Upper lobe of right lung (tissue), 1 donor: ENCODE data around the gene STK32C. TPM values are rescaled to one million over a fixed set of nuclear protein-coding genes. Genes with fewer than 3 reads are reported as not detected.

Source experiments
- ATAC-seq: fragments of 200-7000 bp; cut with Tn5 transposase; one replicate; pipeline ENCODE4 v1.9.1; 2020; ENCODE audit warnings: mild to moderate bottlenecking, moderate library complexity
- DNase-seq: peaks from one replicate; pipeline ENCODE4 v3.0.0-alpha.2; 2020
- H3K27ac ChIP-seq: fragments of 200-600 bp; one replicate; pipeline ENCODE4 v1.8.0; 2022
- H3K27me3 ChIP-seq: fragments of 200-600 bp; one replicate; pipeline ENCODE4 v1.8.0; 2022; ENCODE audit warnings: mild to moderate bottlenecking
- H3K36me3 ChIP-seq: fragments of 200-600 bp; one replicate; pipeline ENCODE4 v1.8.0; 2022
- H3K4me1 ChIP-seq: fragments of 200-600 bp; one replicate; pipeline ENCODE4 v1.8.0; 2022
- H3K4me3 ChIP-seq: fragments of 200-600 bp; one replicate; pipeline ENCODE4 v1.8.0; 2022; ENCODE audit warnings: mild to moderate bottlenecking
- H3K9me3 ChIP-seq: fragments of 200-600 bp; one replicate; pipeline ENCODE4 v1.8.0; 2022
- CTCF ChIP-seq: fragments of 200-600 bp; IDR thresholded peaks from one replicate; pipeline ENCODE4 v1.8.0; 2022; ENCODE audit warnings: antibody characterized with exemption
- intact Hi-C: fragments of 100-400 bp; cut with DNase I; formaldehyde crosslinking; loops from one replicate; pipeline ENCODE4 v1.11.0; 2022
- total RNA-seq: library from RNA; stranded (reverse); fragmentation: NEBNext Ultra II Directional; extraction: Animal tissue kit (Norgen Biotek cat#: 25700); gene quantifications from one replicate; pipeline ENCODE4 v1.2.1, GENCODE V29; 2021
- donor health status: DM: no; HTN: yes; CAD: no; lungs with severe emphysema.

Gene STK32C
- total RNA-seq, 1 donor from 2014 or later, result 13.2 TPM

DNA sequence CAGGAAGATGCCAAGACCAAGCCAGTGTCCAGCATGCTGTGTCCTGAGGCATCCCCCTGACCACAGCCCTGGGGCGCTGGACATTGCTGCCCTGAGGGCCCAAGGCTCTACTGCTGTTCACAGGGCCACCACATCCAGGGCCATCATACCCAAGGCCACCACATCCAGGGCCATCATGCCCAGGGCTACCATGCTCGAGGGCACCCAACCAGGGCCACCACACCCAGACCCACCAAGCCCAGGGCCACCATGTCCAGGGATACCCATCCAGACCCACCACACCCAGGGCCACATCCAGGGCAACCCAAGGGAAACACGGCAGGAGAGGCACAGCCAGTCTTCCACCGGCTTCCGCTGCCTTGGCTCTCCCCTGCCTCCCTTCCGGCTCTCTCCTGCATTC is 17.1 kb downstream of the STK32C start:
- no peaks in the 10 kb centered on the region for H3K36me3 ChIP-seq
- H3K27me3 ChIP-seq, result no peaks in the 10 kb centered on the region
- no peak overlapping the region for H3K4me3 ChIP-seq
- DNase-seq (no peak), ATAC-seq (no peak)
- intact Hi-C loops, result no loop called here
- no peaks in the 10 kb centered on the region for H3K4me1 ChIP-seq
- TF ChIP-seq CTCF, result no peak
- H3K27ac ChIP-seq, result no peak overlapping the region
- H3K9me3 ChIP-seq, result no peaks in the 10 kb centered on the region

DNA sequence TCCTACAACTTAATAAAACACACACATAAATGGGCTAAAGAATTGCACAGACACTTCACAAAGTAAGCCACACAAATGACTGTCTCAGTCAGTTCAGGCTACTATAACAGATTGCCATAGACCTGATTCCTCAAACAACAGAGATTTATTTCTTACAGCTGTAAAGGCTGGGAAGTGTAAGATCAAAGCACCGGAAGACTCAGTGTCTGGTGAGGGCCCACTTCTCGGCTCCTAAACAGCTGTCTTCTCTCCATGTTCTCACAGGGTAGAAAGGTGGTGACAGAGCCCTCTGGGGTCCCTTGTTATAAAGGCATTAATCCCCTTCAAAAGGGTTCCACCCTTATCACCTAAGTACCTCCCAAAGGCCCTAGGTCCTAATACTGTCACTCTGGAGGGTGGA is 18.3 kb downstream of the STK32C start:
- Histone ChIP-seq H3K27ac (no peak overlapping the region), H3K4me3 (no peak overlapping the region), H3K4me1 (no peaks in the 10 kb centered on the region), H3K36me3 (no peaks in the 10 kb centered on the region), H3K9me3 (no peaks in the 10 kb centered on the region), H3K27me3 (no peaks in the 10 kb centered on the region)
- no peak for TF ChIP-seq CTCF
- intact Hi-C loops, result no loop called here
- ATAC-seq, result no peak
- DNase-seq, result no peak

GRCh38 chr10:132283604-132284382 is 24.0 kb downstream of the STK32C start:
- no peak for TF ChIP-seq CTCF
- Histone ChIP-seq H3K4me1 (no peaks in the 10 kb centered on the region), H3K27me3 (no peaks in the 10 kb centered on the region), H3K27ac (no peak overlapping the region), H3K9me3 (no peaks in the 10 kb centered on the region), H3K4me3 (no peak overlapping the region), H3K36me3 (no peaks in the 10 kb centered on the region)
- intact Hi-C loops, result no loop called here
- DNase-seq (no peak), ATAC-seq (no peak)

- no peaks in the 10 kb centered on the region for H3K36me3 ChIP-seq
- DNase-seq (no peak), ATAC-seq (no peak)
- TF ChIP-seq CTCF, result no peak
- no peaks in the 10 kb centered on the region for H3K4me1 ChIP-seq
- intact Hi-C loops, result no loop called here
- no peak overlapping the region for H3K27ac ChIP-seq
- H3K9me3 ChIP-seq, result no peaks in the 10 kb centered on the region
- no peaks in the 10 kb centered on the region for H3K27me3 ChIP-seq
- H3K4me3 ChIP-seq, result no peak overlapping the region
These were observed 24.8 kb downstream of the STK32C start for GRCh38 chr10:132282667-132283603.

GRCh38 chr10:132281915-132282666 is 25.7 kb downstream of the STK32C start:
- no peak for TF ChIP-seq CTCF
- no peaks in the 10 kb centered on the region for H3K4me1 ChIP-seq
- ATAC-seq (peak; percentile 15), DNase-seq (no peak)
- H3K27ac ChIP-seq, result no peak overlapping the region
- no peaks in the 10 kb centered on the region for H3K36me3 ChIP-seq
- H3K27me3 ChIP-seq, result no peaks in the 10 kb centered on the region
- intact Hi-C loops, result no loop called here
- no peaks in the 10 kb centered on the region for H3K9me3 ChIP-seq
- H3K4me3 ChIP-seq, result no peak overlapping the region
